Progenitor cell of endocrine pancreas (in vitro differentiated cells): ENCODE results near the gene CCDC178. TPM values are rescaled to one million over a fixed set of nuclear protein-coding genes. Genes with fewer than 3 reads are reported as not detected.
"Not testable (repeated sequence)": the region's sequence is repeated elsewhere in the genome, so short reads cannot be mapped to it uniquely, and the experiment has no call there.

Experiments
- DNase-seq: peaks from one replicate; pipeline ENCODE4 v3.0.0; 2021; ENCODE audit warnings: low spot score; ENCODE audit not compliant: unreplicated experiment
- H3K27ac Mint-ChIP-seq: 2 replicates; pipeline ENCODE4 v1.8.0; 2021; ENCODE audit warnings: mild to moderate bottlenecking, moderate library complexity, mixed read lengths
- H3K27me3 Mint-ChIP-seq: 2 replicates; pipeline ENCODE4 v1.8.0; 2021; ENCODE audit warnings: mixed read lengths
- H3K36me3 Mint-ChIP-seq: 2 replicates; pipeline ENCODE4 v1.8.0; 2022; ENCODE audit warnings: mixed read lengths; ENCODE audit not compliant: insufficient read depth
- H3K4me1 Mint-ChIP-seq: 2 replicates; pipeline ENCODE4 v1.8.0; 2021; ENCODE audit warnings: low read depth, mixed read lengths
- H3K4me3 Mint-ChIP-seq: 2 replicates; pipeline ENCODE4 v1.8.0; 2021; ENCODE audit warnings: low read depth, mild to moderate bottlenecking, moderate library complexity, mixed read lengths
- H3K9me3 Mint-ChIP-seq: 2 replicates; pipeline ENCODE4 v1.8.0; 2021; ENCODE audit warnings: low read depth, mixed read lengths
- CTCF ChIP-seq: fragments of 200-600 bp; sonication (generic); IDR thresholded peaks from one replicate; pipeline ENCODE4 v1.5.0; 2021; ENCODE audit warnings: antibody characterized with exemption, mild to moderate bottlenecking; ENCODE audit not compliant: unreplicated experiment
- total RNA-seq: library from RNA; stranded (reverse); gene quantifications from 2 replicates; pipeline ENCODE4 v1.2.1, GENCODE V29; 2021

The CCDC178 gene
- total RNA-seq, 1 donor from 2014 or later = not detected

GRCh38 chr18:32961538-32961937, 479.0 kb downstream of the CCDC178 start:
- no peak overlapping the region for H3K27ac Mint-ChIP-seq
- peaks cover 22% of the 10 kb centered on the region for H3K27me3 Mint-ChIP-seq
- no peaks in the 10 kb centered on the region for H3K9me3 Mint-ChIP-seq
- no peak overlapping the region for H3K4me3 Mint-ChIP-seq
- H3K36me3 Mint-ChIP-seq = no peaks in the 10 kb centered on the region
- H3K4me1 Mint-ChIP-seq = peaks cover 9% of the 10 kb centered on the region
- no peak for DNase-seq
- TF ChIP-seq CTCF = no peak

- no peak for TF ChIP-seq CTCF
- Mint-ChIP-seq H3K27me3 (peaks cover 27% of the 10 kb centered on the region), H3K36me3 (no peaks in the 10 kb centered on the region), H3K4me1 (no peaks in the 10 kb centered on the region), H3K9me3 (no peaks in the 10 kb centered on the region), H3K4me3 (no peak overlapping the region), H3K27ac (no peak overlapping the region)
- DNase-seq = no peak
These were observed 481.8 kb downstream of the CCDC178 start for GRCh38 chr18:32958746-32959145.

GRCh38 chr18:32956591-32957315, 483.8 kb downstream of the CCDC178 start:
- no peak overlapping the region for H3K27ac Mint-ChIP-seq

DNA sequence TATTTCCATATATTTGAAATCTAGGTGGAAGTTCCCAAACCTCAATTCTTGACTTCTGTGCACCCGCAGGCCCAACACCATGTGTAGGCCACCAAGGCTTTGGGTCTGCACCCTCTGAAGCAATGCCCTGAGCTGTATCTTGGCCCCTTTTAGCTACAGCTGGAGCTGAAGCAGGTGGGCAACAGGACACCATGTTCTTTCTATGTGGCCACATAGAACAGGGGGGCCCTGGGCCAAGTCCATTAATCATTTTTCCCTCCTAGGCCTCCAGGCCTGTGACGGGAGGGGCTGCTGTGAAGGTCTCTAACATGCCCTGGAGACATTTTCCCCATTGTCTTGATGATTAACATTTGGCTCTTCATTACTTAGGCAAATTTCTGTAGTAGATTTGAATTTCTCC, 488.2 kb downstream of the CCDC178 start:
- not testable (repeated sequence) for H3K4me1 Mint-ChIP-seq, DNase-seq, H3K27ac Mint-ChIP-seq, H3K9me3 Mint-ChIP-seq, H3K36me3 Mint-ChIP-seq, H3K4me3 Mint-ChIP-seq
- H3K27me3 Mint-ChIP-seq = peaks cover 13% of the 10 kb centered on the region

More at GRCh38 chr18:32956591-32957315, 483.8 kb downstream of the CCDC178 start:
- DNase-seq = no peak
- peak; percentile 41 for TF ChIP-seq CTCF
- Mint-ChIP-seq H3K4me3 (no peak overlapping the region), H3K27me3 (peaks cover 21% of the 10 kb centered on the region), H3K4me1 (no peaks in the 10 kb centered on the region), H3K9me3 (peaks cover 6% of the 10 kb centered on the region), H3K36me3 (peaks cover 3% of the 10 kb centered on the region)

DNA sequence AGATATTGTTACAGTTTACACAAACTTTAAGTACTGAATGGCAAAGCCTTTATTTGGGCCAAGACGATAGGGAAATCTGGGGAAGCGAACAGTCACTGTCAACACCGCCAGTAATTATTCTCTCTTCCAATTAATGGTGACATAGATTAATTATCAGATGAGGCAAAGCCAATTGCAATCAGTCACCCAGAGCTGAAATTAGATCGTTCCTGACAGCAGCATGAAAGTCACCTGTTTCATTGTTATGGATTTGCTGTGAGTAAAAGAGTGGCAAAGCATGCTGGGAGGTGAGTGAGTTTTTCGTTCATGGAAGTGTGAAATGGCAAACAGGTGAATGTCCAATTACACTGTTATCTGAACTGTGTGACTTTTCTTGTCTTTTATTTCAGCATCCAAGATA, 502.9 kb downstream of the CCDC178 start:
- DNase-seq = no peak
- H3K4me3 Mint-ChIP-seq = no peak overlapping the region
- no peak overlapping the region for H3K27ac Mint-ChIP-seq
- H3K9me3 Mint-ChIP-seq = no peaks in the 10 kb centered on the region
- H3K4me1 Mint-ChIP-seq = peaks cover 9% of the 10 kb centered on the region
- peaks cover 6% of the 10 kb centered on the region for H3K27me3 Mint-ChIP-seq
- no peaks in the 10 kb centered on the region for H3K36me3 Mint-ChIP-seq
- TF ChIP-seq CTCF = no peak

DNA sequence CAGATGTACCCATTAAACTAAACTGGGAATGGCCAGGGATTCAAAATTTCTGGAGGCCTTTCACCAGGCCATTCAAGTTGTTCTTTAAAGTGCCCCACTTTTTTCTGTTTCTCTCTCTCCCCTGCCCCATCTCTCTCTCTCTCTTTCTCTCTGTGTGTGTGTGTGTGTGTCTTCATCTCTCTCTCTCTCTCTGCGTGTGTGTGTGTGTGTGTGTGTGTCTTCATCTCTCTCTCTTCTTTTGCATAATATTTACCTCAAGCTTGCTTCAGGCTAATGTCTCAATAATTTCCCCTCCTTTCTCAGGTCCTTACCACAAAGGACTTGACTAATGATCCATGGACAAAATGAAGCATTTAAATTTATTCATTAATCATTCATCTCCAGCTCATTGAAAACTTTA, 503.5 kb downstream of the CCDC178 start:
- Mint-ChIP-seq H3K27me3 (peaks cover 6% of the 10 kb centered on the region), H3K4me3 (no peak overlapping the region), H3K36me3 (no peaks in the 10 kb centered on the region), H3K27ac (peak overlapping the region; percentile 12), H3K4me1 (peaks cover 9% of the 10 kb centered on the region), H3K9me3 (no peaks in the 10 kb centered on the region)
- TF ChIP-seq CTCF = no peak
- no peak for DNase-seq
